ENCODE measurements around the gene LRCH3.

LRCH3 gene

GRCh38 chr3:197833930-197834715 lies 43.1 kb downstream of the LRCH3 start:
- DNase-seq (ENCODE audit: insufficient read length, low spot score) (no peak), FAIRE-seq (no peak)

- no peak for FAIRE-seq
Observed at GRCh38 chr3:197835509-197835908, 44.5 kb downstream of the LRCH3 start.

DNA sequence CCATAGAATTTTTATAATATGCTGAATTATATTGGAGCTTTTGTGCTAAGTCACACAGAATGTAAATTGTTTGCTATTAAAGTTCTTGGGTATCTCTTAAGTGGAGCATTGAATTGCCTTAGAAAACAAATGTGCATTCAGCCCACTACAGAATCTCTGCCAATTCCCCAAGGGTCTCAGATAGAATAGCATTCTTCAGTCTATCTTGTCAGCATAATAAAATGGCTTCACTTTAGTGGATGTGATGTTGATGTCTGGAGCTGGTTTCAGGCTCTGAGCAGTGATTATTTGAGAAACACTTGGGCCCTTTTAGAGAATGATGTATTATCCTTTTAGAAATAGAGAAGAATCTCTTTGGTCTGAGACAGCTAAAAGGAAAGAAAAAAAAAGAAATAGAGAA lies 45.2 kb downstream of the LRCH3 start:
- no peak for DNase-seq (ENCODE audit: insufficient read length, low spot score)
- no peak for FAIRE-seq

More at GRCh38 chr3:197835509-197835908, 44.5 kb downstream of the LRCH3 start:
- no peak for DNase-seq (ENCODE audit: insufficient read length, low spot score)

GRCh38 chr3:197837282-197837681 lies 46.2 kb downstream of the LRCH3 start:
- FAIRE-seq: no peak

GRCh38 chr3:197841789-197842188 lies 50.7 kb downstream of the LRCH3 start:
- DNase-seq (ENCODE audit: insufficient read length, low spot score) (no peak), FAIRE-seq (no peak)

More at GRCh38 chr3:197837282-197837681, 46.2 kb downstream of the LRCH3 start:
- no peak for DNase-seq (ENCODE audit: insufficient read length, low spot score)

GRCh38 chr3:197846491-197846890 lies 55.4 kb downstream of the LRCH3 start:
- DNase-seq (ENCODE audit: insufficient read length, low spot score) (no peak), FAIRE-seq (no peak)

DNA sequence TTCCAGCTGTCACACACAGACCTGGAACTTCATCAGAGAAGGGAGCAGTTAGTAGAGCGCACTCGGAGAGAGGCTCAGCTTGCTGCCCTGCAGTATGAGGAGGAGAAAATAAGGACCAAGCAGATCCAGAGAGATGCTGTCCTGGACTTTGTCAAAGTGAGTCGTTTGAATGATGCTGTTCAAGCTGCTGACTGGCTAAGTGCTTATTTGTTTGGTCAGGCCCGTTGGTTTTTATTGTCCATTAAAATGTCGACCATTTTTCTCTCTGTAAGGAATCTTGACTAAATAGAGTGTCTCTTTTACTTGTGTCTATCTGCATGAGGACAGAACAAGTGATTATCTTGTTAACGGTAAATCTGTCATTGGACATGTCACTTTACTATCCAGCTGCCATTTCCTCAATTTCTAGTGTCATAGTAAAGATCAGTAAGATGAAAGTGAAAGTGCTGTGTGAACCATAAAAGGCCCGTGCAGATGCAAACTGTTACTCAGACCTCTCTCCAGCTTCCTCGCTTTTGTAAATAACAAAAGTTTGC lies 56.9 kb downstream of the LRCH3 start:
- DNase-seq (ENCODE audit: insufficient read length, low spot score) (no peak), FAIRE-seq (no peak)

- peak; percentile 92 for FAIRE-seq
Observed at GRCh38 chr3:197854596-197855343, 63.7 kb downstream of the LRCH3 start.

GRCh38 chr3:197855571-197855970 lies 64.5 kb downstream of the LRCH3 start:
- DNase-seq (ENCODE audit: insufficient read length, low spot score) (no peak), FAIRE-seq (no peak)

More at GRCh38 chr3:197854596-197855343, 63.7 kb downstream of the LRCH3 start:
- peak; percentile 86 for DNase-seq (ENCODE audit: insufficient read length, low spot score)

GRCh38 chr3:197856199-197856816 lies 65.3 kb downstream of the LRCH3 start:
- no peak for DNase-seq (ENCODE audit: insufficient read length, low spot score)

DNA sequence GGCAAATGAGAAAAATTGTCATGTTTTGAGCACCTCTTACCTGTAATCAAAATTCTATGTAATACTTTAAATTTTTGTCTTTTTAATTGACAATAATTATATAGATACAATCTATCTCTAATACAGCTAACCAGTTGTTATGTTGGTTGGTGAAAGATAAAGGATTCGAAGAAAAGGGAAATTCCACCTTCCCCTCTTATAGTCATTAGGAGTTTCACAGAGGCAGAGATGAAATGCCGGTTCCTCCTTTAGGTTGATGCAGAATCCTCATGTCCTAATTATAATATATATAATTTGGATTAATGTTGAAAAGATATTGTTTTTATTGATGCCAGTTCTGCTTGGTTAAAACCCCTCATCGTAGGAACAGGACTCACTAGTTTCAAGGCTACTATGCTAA lies 67.1 kb downstream of the LRCH3 start:
- FAIRE-seq (no peak), DNase-seq (ENCODE audit: insufficient read length, low spot score) (no peak)

More at GRCh38 chr3:197856199-197856816, 65.3 kb downstream of the LRCH3 start:
- FAIRE-seq: no peak

DNA sequence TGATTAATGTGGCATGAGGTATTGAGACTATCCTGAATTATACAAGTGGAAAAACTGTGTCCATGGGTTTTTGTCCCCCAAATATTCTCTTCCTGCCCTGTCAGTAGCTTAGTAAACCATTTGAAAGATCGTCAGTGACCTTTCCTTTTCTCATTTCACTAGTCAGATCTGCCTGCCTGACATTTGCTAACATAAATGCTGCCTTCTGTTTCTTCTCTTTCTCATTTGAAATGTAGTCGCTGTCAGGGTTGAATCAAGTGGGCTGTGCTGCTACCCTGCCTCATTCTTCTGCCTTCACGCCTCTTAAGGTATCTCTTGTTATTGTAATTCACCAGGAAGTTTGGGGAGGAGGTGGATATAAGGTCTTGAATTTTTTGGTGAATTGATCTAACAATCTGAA lies 67.5 kb downstream of the LRCH3 start:
- FAIRE-seq (no peak), DNase-seq (ENCODE audit: insufficient read length, low spot score) (no peak)

GRCh38 chr3:197866035-197866434 lies 75.0 kb downstream of the LRCH3 start:
- FAIRE-seq: no peak

DNA sequence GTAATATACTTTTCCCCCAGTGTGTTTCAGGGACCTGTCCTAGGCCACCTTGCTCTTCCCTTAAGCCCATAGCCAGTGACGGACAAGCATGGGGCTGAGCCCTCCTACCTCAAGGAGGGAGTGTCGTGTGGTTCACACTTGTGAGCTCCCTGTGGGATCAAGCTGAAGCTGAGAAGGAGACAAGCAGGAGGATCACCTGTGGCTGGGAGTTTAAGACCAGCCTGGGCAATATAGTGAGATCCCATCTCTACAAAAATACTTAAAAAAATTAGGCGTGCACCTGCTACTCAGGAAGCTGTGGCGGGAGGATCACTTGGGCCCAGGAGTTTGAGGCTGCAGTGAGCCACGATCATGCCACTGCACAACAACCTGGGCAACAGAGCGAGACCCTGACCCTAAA lies 82.3 kb downstream of the LRCH3 start:
- FAIRE-seq: no peak

More at GRCh38 chr3:197866035-197866434, 75.0 kb downstream of the LRCH3 start:
- no peak for DNase-seq (ENCODE audit: insufficient read length, low spot score)

GRCh38 chr3:197874064-197874463 lies 83.0 kb downstream of the LRCH3 start:
- no peak for FAIRE-seq
- no peak for DNase-seq (ENCODE audit: insufficient read length, low spot score)

More for the DNA sequence above, 82.3 kb downstream of the LRCH3 start:
- DNase-seq (ENCODE audit: insufficient read length, low spot score): no peak

DNA sequence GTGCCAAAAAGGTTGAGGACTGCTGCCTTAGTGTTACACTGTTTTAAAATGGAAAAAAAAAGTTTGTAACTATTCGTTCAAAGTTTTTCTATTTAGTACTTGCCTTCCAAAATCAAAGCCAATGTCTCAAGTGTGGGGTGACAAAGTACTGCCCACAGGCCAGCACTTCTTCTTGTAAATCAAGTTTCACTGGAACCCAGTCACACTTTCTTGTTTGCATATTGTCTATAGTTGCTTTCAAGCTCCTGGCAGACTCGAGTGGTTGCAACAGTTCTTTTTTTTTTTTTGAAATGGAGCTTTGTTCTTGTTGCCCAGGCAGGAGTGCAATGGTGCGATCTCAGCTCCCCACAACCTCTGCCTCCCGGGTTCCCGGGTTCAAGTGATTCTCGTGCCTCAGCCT lies 83.6 kb downstream of the LRCH3 start:
- DNase-seq (ENCODE audit: insufficient read length, low spot score) (no peak), FAIRE-seq (no peak)

- DNase-seq (ENCODE audit: insufficient read length, low spot score) (no peak), FAIRE-seq (no peak)
Observed at GRCh38 chr3:197877902-197878301, 86.8 kb downstream of the LRCH3 start.

GRCh38 chr3:197878427-197878826 lies 87.4 kb downstream of the LRCH3 start:
- FAIRE-seq (no peak), DNase-seq (ENCODE audit: insufficient read length, low spot score) (no peak)

GRCh38 chr3:197880491-197881269 lies 89.6 kb downstream of the LRCH3 start:
- DNase-seq (ENCODE audit: insufficient read length, low spot score) (no peak), FAIRE-seq (no peak)

GRCh38 chr3:197881270-197881969 lies 90.4 kb downstream of the LRCH3 start:
- FAIRE-seq: no peak
- no peak for DNase-seq (ENCODE audit: insufficient read length, low spot score)

All from HTR-8/SVneo (cell line).